Neural progenitor cell (in vitro differentiated cells): ENCODE data around the gene TUBB2A.
"Not testable (repeated sequence)": the region's sequence is repeated elsewhere in the genome, so short reads cannot be mapped to it uniquely, and the experiment has no call there.

Source experiments
- EZH2 ChIP-seq: fragments of 200-600 bp; sonication (generic); IDR thresholded peaks from 2 replicates; pipeline ENCODE4 v1.6.1; 2017; ENCODE audit warnings: antibody characterized with exemption, mild to moderate bottlenecking, moderate library complexity
- EZH2phosphoT487 ChIP-seq: fragments of 200-600 bp; sonication (generic); IDR thresholded peaks from 2 replicates; pipeline ENCODE4 v1.6.1; 2017; ENCODE audit warnings: antibody characterized with exemption
- TF ChIP-seq, protein P1 (sequence below): fragments of 200-600 bp; sonication (generic); IDR thresholded peaks from 2 replicates; pipeline ENCODE4 v1.5.1; 2017; ENCODE audit warnings: antibody characterized with exemption, mild to moderate bottlenecking

GRCh38 chr6:3172789-3173188 is 15.4 kb upstream of the TUBB2A start:
- TF ChIP-seq, protein P1, sequence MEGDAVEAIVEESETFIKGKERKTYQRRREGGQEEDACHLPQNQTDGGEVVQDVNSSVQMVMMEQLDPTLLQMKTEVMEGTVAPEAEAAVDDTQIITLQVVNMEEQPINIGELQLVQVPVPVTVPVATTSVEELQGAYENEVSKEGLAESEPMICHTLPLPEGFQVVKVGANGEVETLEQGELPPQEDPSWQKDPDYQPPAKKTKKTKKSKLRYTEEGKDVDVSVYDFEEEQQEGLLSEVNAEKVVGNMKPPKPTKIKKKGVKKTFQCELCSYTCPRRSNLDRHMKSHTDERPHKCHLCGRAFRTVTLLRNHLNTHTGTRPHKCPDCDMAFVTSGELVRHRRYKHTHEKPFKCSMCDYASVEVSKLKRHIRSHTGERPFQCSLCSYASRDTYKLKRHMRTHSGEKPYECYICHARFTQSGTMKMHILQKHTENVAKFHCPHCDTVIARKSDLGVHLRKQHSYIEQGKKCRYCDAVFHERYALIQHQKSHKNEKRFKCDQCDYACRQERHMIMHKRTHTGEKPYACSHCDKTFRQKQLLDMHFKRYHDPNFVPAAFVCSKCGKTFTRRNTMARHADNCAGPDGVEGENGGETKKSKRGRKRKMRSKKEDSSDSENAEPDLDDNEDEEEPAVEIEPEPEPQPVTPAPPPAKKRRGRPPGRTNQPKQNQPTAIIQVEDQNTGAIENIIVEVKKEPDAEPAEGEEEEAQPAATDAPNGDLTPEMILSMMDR, result not testable (repeated sequence)
- TF ChIP-seq EZH2phosphoT487, EZH2: not testable (repeated sequence)
